GM18868 (cell line): ENCODE results near the gene TP53TG3D.
"Not testable (repeated sequence)": the region's sequence is repeated elsewhere in the genome, so short reads cannot be mapped to it uniquely, and the experiment has no call there.

Experiments used
- ATAC-seq: cut with Tn5 transposase; IDR thresholded peaks from one replicate; pipeline ENCODE4 v1.9.1; 2021; ENCODE audit warnings: mild to moderate bottlenecking, moderate library complexity; ENCODE audit not compliant: unreplicated experiment

TP53TG3D gene

DNA sequence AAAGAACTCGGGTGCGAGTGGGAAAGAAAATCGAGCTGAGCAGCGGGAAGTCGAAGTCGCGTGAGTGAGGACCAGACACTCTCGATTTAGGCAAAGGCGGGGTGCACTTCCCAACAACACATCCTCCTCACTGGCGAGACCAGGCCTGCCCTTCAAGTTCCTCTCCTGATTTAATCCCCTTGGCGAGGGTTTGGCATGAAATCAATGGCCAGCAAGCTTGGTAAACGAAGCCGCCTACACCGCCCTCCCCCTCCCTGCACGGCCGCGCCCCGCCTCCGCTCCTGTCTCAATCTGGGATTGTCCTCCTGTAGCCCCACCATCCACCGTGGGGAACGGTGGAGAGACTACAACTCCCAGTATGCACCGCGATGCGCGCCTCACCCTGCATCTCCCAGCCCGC, at the start of gene TP53TG3D:
TSS of gene TP53TG3D (plus strand) at position 301 of the 400 bp plus-strand sequence. CDS start at position 369, 68 bp downstream.
- not testable (repeated sequence) for ATAC-seq

GRCh38 chr16:32253507-32253906, 421 bp downstream of the TP53TG3D start:
- ATAC-seq, result not testable (repeated sequence)

- not testable (repeated sequence) for ATAC-seq
Measured at GRCh38 chr16:32261526-32261925, 8.4 kb downstream of the TP53TG3D start.

DNA sequence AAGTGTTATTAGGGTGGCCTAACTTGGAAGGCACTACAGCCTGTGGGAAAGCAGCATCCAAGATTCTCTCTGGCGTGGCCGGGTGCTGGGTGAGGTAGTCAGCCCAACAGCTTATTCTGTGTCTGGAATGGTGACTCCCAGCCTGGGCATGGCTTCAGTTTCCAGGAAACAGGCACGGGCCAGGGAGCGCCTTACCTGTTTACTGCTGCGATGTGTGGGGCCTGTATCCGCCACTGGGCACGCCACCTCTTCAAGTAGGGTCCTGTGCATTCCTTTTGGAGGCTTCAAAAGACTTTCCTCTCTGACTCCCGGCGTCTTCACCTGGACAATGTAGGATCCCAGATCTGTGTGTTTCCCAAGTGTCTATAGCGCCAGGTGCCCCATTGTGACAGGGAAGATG, 10.5 kb downstream of the TP53TG3D start:
- not testable (repeated sequence) for ATAC-seq

DNA sequence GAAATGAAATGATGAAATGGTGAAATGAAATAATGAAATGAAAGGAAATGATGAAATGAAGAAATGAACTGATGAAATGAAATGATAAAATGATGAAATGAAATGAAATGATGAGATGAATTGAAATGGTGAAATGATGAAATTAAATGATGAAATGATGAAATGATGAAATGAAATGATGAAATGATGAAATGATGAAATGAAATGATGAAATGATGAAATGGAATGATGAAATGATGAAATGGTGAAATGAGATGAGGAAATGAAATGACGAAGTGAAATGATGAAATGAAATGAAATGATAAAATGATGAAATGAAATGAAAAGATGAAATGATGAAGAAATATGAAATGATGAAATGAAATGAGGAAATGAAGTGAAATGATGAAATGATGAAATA, 28.8 kb downstream of the TP53TG3D start:
- ATAC-seq, result not testable (repeated sequence)

DNA sequence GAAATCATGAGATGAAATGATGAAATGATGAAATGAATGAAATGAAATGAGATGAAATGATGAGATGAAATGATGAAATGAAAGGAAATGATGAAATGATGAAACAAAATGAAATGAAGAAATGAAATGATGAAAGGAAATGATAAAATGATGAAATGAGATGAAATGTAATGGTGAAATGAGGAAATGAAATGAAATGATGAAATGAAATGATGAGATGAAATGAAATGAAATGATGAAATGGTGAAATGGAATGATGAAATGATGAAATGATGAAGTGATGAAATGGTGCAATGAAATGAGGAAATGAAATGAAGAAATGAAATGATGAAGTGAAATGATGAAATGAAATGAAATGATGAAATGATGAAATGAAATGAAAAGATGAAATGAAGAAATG, 29.9 kb downstream of the TP53TG3D start:
- ATAC-seq, result not testable (repeated sequence)

- ATAC-seq, result not testable (repeated sequence)
Measured at GRCh38 chr16:32283917-32284495, 30.9 kb downstream of the TP53TG3D start.

- not testable (repeated sequence) for ATAC-seq
Measured at GRCh38 chr16:32284800-32285796, 32.0 kb downstream of the TP53TG3D start.

GRCh38 chr16:32286193-32286592, 33.1 kb downstream of the TP53TG3D start:
- ATAC-seq, result not testable (repeated sequence)

DNA sequence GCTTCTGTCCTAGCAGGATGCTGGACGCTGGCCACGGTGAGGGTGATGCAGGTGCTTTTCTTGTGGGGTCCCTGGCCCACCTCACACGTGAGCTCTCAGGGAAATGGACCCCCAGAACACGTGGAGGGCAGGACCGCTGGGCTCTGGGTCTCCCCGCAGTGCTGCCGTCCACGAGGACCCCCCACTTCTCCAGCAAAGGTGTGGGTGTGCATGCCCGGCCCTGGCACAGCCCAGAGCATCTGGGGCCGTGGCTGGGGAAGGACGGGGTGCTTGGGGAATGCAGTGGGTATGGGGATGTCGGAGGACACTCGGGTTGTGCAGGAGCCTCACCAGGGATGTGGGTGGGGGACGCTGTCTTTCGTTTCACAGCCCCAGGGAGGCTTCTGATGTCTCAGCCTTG, 34.7 kb downstream of the TP53TG3D start:
- not testable (repeated sequence) for ATAC-seq

- not testable (repeated sequence) for ATAC-seq
Measured at GRCh38 chr16:32289197-32289596, 36.1 kb downstream of the TP53TG3D start.

DNA sequence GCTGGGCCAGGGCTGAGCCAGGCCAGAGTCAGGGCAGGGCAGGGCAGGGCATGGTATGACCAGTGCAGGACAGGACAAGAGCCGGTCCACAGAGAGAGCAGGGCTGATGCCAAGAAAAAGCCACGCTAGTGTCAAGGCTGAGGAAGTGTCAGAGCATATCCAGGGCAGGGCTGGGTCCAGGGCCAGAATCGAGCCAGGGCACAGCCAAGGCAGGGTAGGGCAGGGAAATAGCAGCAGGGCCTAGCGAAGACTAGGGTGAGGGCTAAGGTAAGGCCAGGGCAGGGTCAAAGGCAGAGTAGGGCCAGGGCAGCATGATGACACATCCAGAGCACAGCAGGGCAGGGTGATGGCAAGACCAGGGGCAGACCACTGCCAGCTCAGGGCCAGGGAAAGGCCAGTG, 49.7 kb downstream of the TP53TG3D start:
- ATAC-seq, result not testable (repeated sequence)
